GM12878 (cell line): ENCODE measurements around the gene DEPDC7. TPM values are rescaled to one million over a fixed set of nuclear protein-coding genes. Genes with fewer than 3 reads are reported as not detected.
A peak's percentile ranks its signal among the peaks of the same experiment; 100 is the strongest.

Experiments
- ATAC-seq: fragments of 200-7000 bp; cut with Tn5 transposase; 3 replicates; pipeline ENCODE4 v1.9.1; 2020; ENCODE audit warnings: mild to moderate bottlenecking, moderate library complexity
- BruUV-seq: library from RNA; stranded (reverse); fragments of 400-500 nt; replicated peaks from 2 replicates; lab custom pipeline; 2021; lab: Mats Ljungman, UMichigan
- CTCF ChIA-PET: fragments of 300-600 bp; sonication (Branson Sonifier 250); formaldehyde crosslinking; extraction: SDS; loops from one replicate; lab custom pipeline; 2021; ENCODE audit warnings: inconsistent platforms; lab: Yijun Ruan, JAX
- POLR2A ChIA-PET: fragments of 350-600 bp; formaldehyde crosslinking; extraction: SDS; loops from one replicate; lab custom pipeline; 2021; ENCODE audit warnings: inconsistent platforms; lab: Charles Lee
- RAD21 ChIA-PET: fragments of 300-600 bp; sonication (Branson Sonifier 250); formaldehyde crosslinking; loops from one replicate; lab custom pipeline; 2023; ENCODE audit warnings: antibody characterized with exemption; ENCODE audit not compliant: unreplicated experiment; lab: Charles Lee
- SMC1A ChIA-PET: fragments of 300-600 bp; sonication (Branson Sonifier 250); formaldehyde crosslinking; loops from one replicate; lab custom pipeline; 2023; ENCODE audit not compliant: unreplicated experiment, uncharacterized antibody; lab: Charles Lee
- DNase-seq: peaks from one replicate; pipeline ENCODE4 v3.0.0-alpha.2; 2011; ENCODE audit warnings: low read depth, low spot score
- FAIRE-seq: peaks from 3 replicates; lab custom pipeline; 2011; peaks lifted over from hg19 to GRCh38; lab: Jason Lieb, UNC
- H2AFZ ChIP-seq: 2 replicates; pipeline ENCODE4 v1.6.0; 2011; ENCODE audit warnings: low read depth, low read length, control low read depth; ENCODE audit not compliant: control insufficient read depth
- H3K27ac ChIP-seq: 2 replicates; pipeline ENCODE4 v1.5.1; 2011; ENCODE audit warnings: control low read depth; ENCODE audit not compliant: control insufficient read depth, insufficient read depth
- H3K27me3 ChIP-seq, 2 experiments: replicated peaks in 1 of 2; 2 replicates each; pipeline versions ENCODE4 v1.6.0 to v1.6.1; 2011; ENCODE audit warnings: low read length in 1 of 2; ENCODE audit not compliant: control insufficient read depth in 2 of 2, insufficient read depth in 2 of 2
- H3K36me3 ChIP-seq, 2 experiments: 2 replicates each; pipeline ENCODE4 v1.5.1; 2011; ENCODE audit warnings: low read length in 1 of 2; ENCODE audit not compliant: control insufficient read depth in 2 of 2, insufficient read depth in 2 of 2
- H3K4me1 ChIP-seq: 2 replicates; pipeline ENCODE4 v1.6.1; 2011; ENCODE audit warnings: mild to moderate bottlenecking, low read length, moderate library complexity, mixed read lengths; ENCODE audit not compliant: control insufficient read depth, insufficient read depth
- H3K4me2 ChIP-seq: 2 replicates; pipeline ENCODE4 v1.6.0; 2011; ENCODE audit warnings: control low read depth; ENCODE audit not compliant: control insufficient read depth, insufficient read depth
- H3K4me3 ChIP-seq: fragments of 200-600 bp; sonication (generic); 2 replicates; pipeline ENCODE4 v1.5.1; 2016
- H3K79me2 ChIP-seq: 2 replicates; pipeline ENCODE4 v1.6.0; 2011; ENCODE audit warnings: low read length; ENCODE audit not compliant: control insufficient read depth, insufficient read depth
- H3K9ac ChIP-seq: 2 replicates; pipeline ENCODE4 v1.8.0; 2011; ENCODE audit warnings: low read length, control low read depth, mixed read lengths; ENCODE audit not compliant: control insufficient read depth, insufficient read depth
- H3K9me3 ChIP-seq: replicated peaks from 3 replicates; pipeline ENCODE4 v1.5.1; 2011; ENCODE audit warnings: mild to moderate bottlenecking, low read length; ENCODE audit not compliant: control insufficient read depth, insufficient read depth
- H4K20me1 ChIP-seq: 2 replicates; pipeline ENCODE4 v1.6.0; 2011; ENCODE audit not compliant: control insufficient read depth, insufficient read depth
- MTA2 ChIP-seq: fragments of 450-650 bp; IDR thresholded peaks from 2 replicates; pipeline ENCODE4 v1.6.1; 2016; ENCODE audit warnings: low read depth, mild to moderate bottlenecking, moderate library complexity
- MYB ChIP-seq: fragments of 150-350 bp; IDR thresholded peaks from 2 replicates; pipeline ENCODE4 v1.6.1; 2014; ENCODE audit warnings: mild to moderate bottlenecking, low read depth, low read length, borderline replicate concordance
- NR2C2 ChIP-seq: IDR thresholded peaks from 2 replicates; pipeline ENCODE4 v1.6.1; 2011; ENCODE audit warnings: borderline replicate concordance, low read depth; ENCODE audit not compliant: control insufficient read depth, insufficient read length
- RUNX3 ChIP-seq: IDR thresholded peaks from 2 replicates; pipeline ENCODE4 v1.6.1; 2012; ENCODE audit warnings: low read length, inconsistent platforms
- SRF ChIP-seq, 2 experiments: IDR thresholded peaks; 2 replicates each; pipeline ENCODE4 v1.6.1; 2011; ENCODE audit warnings: low read depth in 2 of 2, low read length in 2 of 2, mild to moderate bottlenecking in 1 of 2, moderate library complexity in 1 of 2
- ZBED1 ChIP-seq: IDR thresholded peaks from 2 replicates; pipeline ENCODE4 v1.6.1; 2016; ENCODE audit warnings: borderline replicate concordance
- WGBS: methylation state at CpG from one replicate; pipeline ENCODE4 v1.1.6; 2016; ENCODE audit warnings: low lambda C conversion rate; ENCODE audit not compliant: insufficient replicate concordance, insufficient coverage; ENCODE audit errors: missing lambda C conversion rate; 5-methylcytosine and 5-hydroxymethylcytosine counted together
- in situ Hi-C: fragments of 300-500 bp; cut with MboI; formaldehyde crosslinking; loops from 9 replicates; pipeline ENCODE4 v1.14.3; 2018; ENCODE audit warnings: mixed read lengths
- intact Hi-C: fragments of 100-400 bp; cut with micrococcal nuclease; formaldehyde crosslinking; loops from one replicate; pipeline ENCODE4 v1.14.2; 2022; ENCODE audit not compliant: unreplicated experiment
- polyA plus RNA-seq, 11 experiments: library from polyadenylated mRNA; depleted of rRNA in 4 of 11; unstranded in 6 of 11; stranded (reverse) in 5 of 11; fragments of >200 nt; fragmentation: Nextera tagmentation in 4 of 11; fragmentation: Illumina TruSeq in 1 of 11; extraction: Ambion mirVana in 4 of 11; extraction: Trizol in 1 of 11; gene quantifications; 1 replicate in 1 of 11; 2 replicates in 10 of 11; pipeline versions ENCODE4 v1.2.1 to v1.2.3, GENCODE V29; 2011 to 2016; ENCODE audit warnings: inconsistent platforms in 2 of 11, missing spikeins in 2 of 11, low read depth in 1 of 11
- total RNA-seq, 4 experiments: library from RNA; depleted of rRNA in 3 of 4; stranded (reverse); fragments of >200 nt in 3 of 4; fragmentation: Illumina TruSeq in 1 of 4; extraction: Trizol in 1 of 4; gene quantifications; 2 replicates each; pipeline versions ENCODE4 v1.2.1 to v1.2.3, GENCODE V29; 2013 to 2021

DEPDC7 gene
- total and polyA plus RNA-seq, 10 of the 15 experiments (the other 5 are each of a cell fraction or from before 2014, with no cell fraction given), result 0.06 to 1.1 (median 0.49) TPM

GRCh38 chr11:33040862-33041453 lies 25.3 kb downstream of the DEPDC7 start:
- intact Hi-C loops, result loop anchor here (1.0 kb wide), 1 partner anchor 22 kb away; no protein-coding TSS in a partner anchor
- Histone ChIP-seq H2AFZ (no peak overlapping the region; the same call in none of the 2 replicates), H3K36me3 (peaks cover 0 to 10% of the 10 kb centered on the region in 2 experiments; a peak in 3 of 4 replicates), H3K4me1 (no peaks in the 10 kb centered on the region), H3K4me2 (peak overlapping the region; percentile 70), H3K4me3 (peak overlapping the region; percentile 85), H3K27me3 (no peaks in the 10 kb centered on the region), H3K9ac (no peak overlapping the region; the same call in 1 of the 2 replicates), H3K9me3 (no peaks in the 10 kb centered on the region), H4K20me1 (no peaks in the 10 kb centered on the region), H3K27ac (0 out of 2 replicates have a peak overlapping the region, but pooled peaks have one; percentile 49), H3K79me2 (peaks cover 17% of the 10 kb centered on the region)
- BruUV-seq, result TSS peak; percentile 57
- FAIRE-seq (no peak), ATAC-seq (peak; percentile 16), DNase-seq (no peak)
- in situ Hi-C loops, result no loop called here
- TF ChIP-seq ZBED1, result no peak
- no peak for TF ChIP-seq MYB
- peak; percentile 1; the same call in 1 of the 2 replicates for TF ChIP-seq MTA2
- TF ChIP-seq SRF (IDR thresholded peaks at IDR 0.05; ENCODE audit: low read depth in 2 of 2, low read length in 2 of 2), result no peak
- TF ChIP-seq RUNX3, result no peak
- TF ChIP-seq NR2C2, result no peak
- ChIA-PET RAD21 (interaction anchor here (1.2 to 4.5 kb wide), 5 partner anchors 16 to 221 kb away, joined by 3 to 53 read pairs (median 3); no protein-coding TSS in a partner anchor), POLR2A (interaction anchor here (1.7 to 2.5 kb wide), 2 partner anchors 23 to 25 kb away, joined by 7 to 8 read pairs; partner anchors contain the start of gene DEPDC7), CTCF (interaction anchor here (0.9 to 3.0 kb wide), 3 partner anchors 19 to 147 kb away, joined by 3 to 20 read pairs (median 4); no protein-coding TSS in a partner anchor), SMC1A (interaction anchor here (0.8 to 3.4 kb wide), 4 partner anchors 13 to 58 kb away, joined by 3 to 34 read pairs (median 10); no protein-coding TSS in a partner anchor)
- WGBS, result 20% methylated on average over 5 of the region's 5 CpGs
